H9 (cell line): Measurements from ENCODE around the gene GPRIN1. TPM values are rescaled to one million over a fixed set of nuclear protein-coding genes. Genes with fewer than 3 reads are reported as not detected.

Source experiments
- DNase-seq: peaks from one replicate; pipeline ENCODE4 v3.0.0-alpha.2; 2017
- H2AFZ ChIP-seq: one replicate; pipeline ENCODE4 v1.6.1; 2013; ENCODE audit warnings: mild to moderate bottlenecking, low read length, control low read depth, moderate library complexity
- H2AK5ac ChIP-seq: 2 replicates; pipeline ENCODE4 v1.6.1; 2013; ENCODE audit warnings: low read length, control low read depth, mixed read lengths; ENCODE audit not compliant: insufficient read length
- H2BK120ac ChIP-seq: one replicate; pipeline ENCODE4 v1.6.1; 2013; ENCODE audit warnings: low read depth, mild to moderate bottlenecking, low read length, control low read depth, inconsistent platforms; ENCODE audit not compliant: poor library complexity, severe bottlenecking
- H2BK12ac ChIP-seq: 2 replicates; pipeline ENCODE4 v1.6.1; 2013; ENCODE audit warnings: low read length, control low read depth, mixed read lengths, low read depth; ENCODE audit not compliant: insufficient read length
- H2BK15ac ChIP-seq: 2 replicates; pipeline ENCODE4 v1.6.1; 2013; ENCODE audit warnings: low read depth, low read length, control low read depth
- H2BK20ac ChIP-seq: one replicate; pipeline ENCODE4 v1.6.1; 2013; ENCODE audit warnings: low read depth, mild to moderate bottlenecking, low read length, control low read depth, inconsistent platforms; ENCODE audit not compliant: poor library complexity, severe bottlenecking
- H2BK5ac ChIP-seq: 2 replicates; pipeline ENCODE4 v1.6.1; 2013; ENCODE audit warnings: low read length, control low read depth, mixed read lengths; ENCODE audit not compliant: insufficient read length
- H3K14ac ChIP-seq: 2 replicates; pipeline ENCODE4 v1.6.1; 2013; ENCODE audit warnings: low read length, control low read depth; ENCODE audit not compliant: insufficient read depth
- H3K18ac ChIP-seq: 2 replicates; pipeline ENCODE4 v1.6.1; 2013; ENCODE audit warnings: low read depth, mild to moderate bottlenecking, mixed read lengths, low read length, control low read depth; ENCODE audit not compliant: insufficient read length
- H3K23ac ChIP-seq: 2 replicates; pipeline ENCODE4 v1.6.1; 2013; ENCODE audit warnings: low read length, control low read depth, mixed read lengths, low read depth; ENCODE audit not compliant: insufficient read length
- H3K23me2 ChIP-seq: 2 replicates; pipeline ENCODE4 v1.6.1; 2013; ENCODE audit warnings: low read depth, mild to moderate bottlenecking, mixed read lengths, low read length, control low read depth; ENCODE audit not compliant: insufficient read length, poor library complexity, severe bottlenecking
- H3K27ac ChIP-seq: 2 replicates; pipeline ENCODE4 v1.5.1; 2013; ENCODE audit warnings: low read length, control low read depth, mixed read lengths, low read depth; ENCODE audit not compliant: insufficient read length
- H3K27me3 ChIP-seq: 2 replicates; pipeline ENCODE4 v1.6.1; 2013; ENCODE audit warnings: low read length, control low read depth, inconsistent platforms; ENCODE audit not compliant: insufficient read depth
- H3K4ac ChIP-seq: 2 replicates; pipeline ENCODE4 v1.6.1; 2013; ENCODE audit warnings: low read depth, mild to moderate bottlenecking, control low read depth, inconsistent platforms, low read length, moderate library complexity
- H3K4me1 ChIP-seq: 2 replicates; pipeline ENCODE4 v1.6.1; 2013; ENCODE audit warnings: low read length, control low read depth, inconsistent platforms; ENCODE audit not compliant: insufficient read depth
- H3K4me2 ChIP-seq: 2 replicates; pipeline ENCODE4 v1.6.1; 2013; ENCODE audit warnings: low read length, control low read depth, mixed read lengths; ENCODE audit not compliant: insufficient read length, insufficient read depth
- H3K56ac ChIP-seq: 2 replicates; pipeline ENCODE4 v1.6.1; 2013; ENCODE audit warnings: low read depth, mild to moderate bottlenecking, mixed read lengths, low read length, control low read depth; ENCODE audit not compliant: insufficient read length
- H3K79me1 ChIP-seq: 2 replicates; pipeline ENCODE4 v1.6.1; 2013; ENCODE audit warnings: low read depth, mild to moderate bottlenecking, moderate library complexity, low read length, control low read depth, inconsistent platforms; ENCODE audit not compliant: insufficient read depth, poor library complexity, severe bottlenecking
- H3K79me2 ChIP-seq: 2 replicates; pipeline ENCODE4 v1.6.1; 2013; ENCODE audit warnings: low read length, control low read depth, inconsistent platforms; ENCODE audit not compliant: insufficient read depth
- H3K9ac ChIP-seq: 2 replicates; pipeline ENCODE4 v1.6.1; 2013; ENCODE audit warnings: low read length, control low read depth, mixed read lengths; ENCODE audit not compliant: insufficient read length; ENCODE audit errors: extremely low read depth
- H3K9me3 ChIP-seq: one replicate; pipeline ENCODE4 v1.6.1; 2013; ENCODE audit warnings: low read depth, low read length, inconsistent platforms; ENCODE audit not compliant: control insufficient read depth
- H3T11ph ChIP-seq: one replicate; pipeline ENCODE4 v1.6.1; 2013; ENCODE audit warnings: mild to moderate bottlenecking, low read length, control low read depth, inconsistent platforms
- H4K20me1 ChIP-seq: one replicate; pipeline ENCODE4 v1.6.1; 2013; ENCODE audit not compliant: control insufficient read depth, insufficient read length, insufficient read depth
- H4K5ac ChIP-seq: 2 replicates; pipeline ENCODE4 v1.6.1; 2013; ENCODE audit warnings: low read depth, mild to moderate bottlenecking, mixed read lengths, low read length, control low read depth; ENCODE audit not compliant: insufficient read length
- H4K8ac ChIP-seq: replicated peaks from 2 replicates; pipeline ENCODE4 v1.6.1; 2013; ENCODE audit warnings: low read length, control low read depth, mixed read lengths, low read depth; ENCODE audit not compliant: insufficient read length
- H4K91ac ChIP-seq: 2 replicates; pipeline ENCODE4 v1.6.1; 2013; ENCODE audit warnings: low read depth, mild to moderate bottlenecking, moderate library complexity, mixed read lengths, low read length, control low read depth; ENCODE audit not compliant: insufficient read length
- H3K27ac Mint-ChIP-seq, 3 experiments: 2 replicates in 2 of 3; 3 replicates in 1 of 3; pipeline ENCODE4 v1.8.0; 2020 to 2021; ENCODE audit warnings: mixed read lengths in 3 of 3, mild to moderate bottlenecking in 1 of 3, moderate library complexity in 1 of 3
- H3K27me3 Mint-ChIP-seq: 2 replicates; pipeline ENCODE4 v1.8.0; 2021; ENCODE audit warnings: low read depth, mild to moderate bottlenecking, moderate library complexity, mixed read lengths
- H3K36me3 Mint-ChIP-seq, 3 experiments: 2 replicates in 2 of 3; 3 replicates in 1 of 3; pipeline ENCODE4 v1.8.0; 2020 to 2021; ENCODE audit warnings: low read depth in 3 of 3, mixed read lengths in 3 of 3; ENCODE audit not compliant: insufficient read depth in 1 of 3
- H3K4me1 Mint-ChIP-seq, 2 experiments: 2 replicates each; pipeline ENCODE4 v1.8.0; 2020; ENCODE audit warnings: mixed read lengths in 2 of 2
- H3K4me3 Mint-ChIP-seq, 2 experiments: 2 replicates in 1 of 2; 3 replicates in 1 of 2; pipeline ENCODE4 v1.8.0; 2020 to 2021; ENCODE audit warnings: mild to moderate bottlenecking in 2 of 2, mixed read lengths in 2 of 2, moderate library complexity in 1 of 2
- H3K9me3 Mint-ChIP-seq, 2 experiments: 2 replicates in 1 of 2; 3 replicates in 1 of 2; pipeline ENCODE4 v1.8.0; 2020; ENCODE audit warnings: mild to moderate bottlenecking in 2 of 2, mixed read lengths in 2 of 2, moderate library complexity in 1 of 2
- CTCF ChIP-seq: fragments of 200-600 bp; sonication (generic); conservative IDR thresholded peaks from 3 replicates; pipeline ENCODE4 v1.8.0; 2021; ENCODE audit warnings: antibody characterized with exemption, mild to moderate bottlenecking
- WGBS: extraction: QIAGEN DNeasy Blood & Tissue Kit; methylation state at CpG from one replicate; pipeline ENCODE4 v1.1.7; 2013; ENCODE audit warnings: missing lambda C conversion rate, low lambda C conversion rate, mixed read lengths; ENCODE audit not compliant: insufficient read length; ENCODE audit errors: extremely low coverage; 5-methylcytosine and 5-hydroxymethylcytosine counted together
- total RNA-seq: library from RNA; stranded (reverse); gene quantifications from 2 replicates; pipeline ENCODE4 v1.2.1, GENCODE V29; 2021

GPRIN1 gene
- total RNA-seq, 1 experiment from 2014 or later = 10.8 TPM

GRCh38 chr5:176574297-176574591 is 35.7 kb downstream of the GPRIN1 start:
- Histone ChIP-seq H3T11ph (no peak overlapping the region), H3K18ac (no peak overlapping the region), H2BK120ac (no peak overlapping the region), H3K4me2 (no peak overlapping the region), H3K27me3 (no peaks in the 10 kb centered on the region), H3K79me2 (no peaks in the 10 kb centered on the region), H3K14ac (no peak overlapping the region), H3K79me1 (no peaks in the 10 kb centered on the region), H2BK12ac (no peak overlapping the region), H3K9me3 (no peaks in the 10 kb centered on the region), H4K8ac (no peak overlapping the region), H3K56ac (no peak overlapping the region), H2BK5ac (no peak overlapping the region), H3K23ac (no peak overlapping the region), H3K9ac (no peak overlapping the region), H2BK15ac (no peak overlapping the region), H3K4me1 (no peaks in the 10 kb centered on the region), H2AK5ac (no peak overlapping the region), H3K23me2 (no peaks in the 10 kb centered on the region), H2AFZ (no peak overlapping the region), H4K5ac (no peak overlapping the region), H4K91ac (no peak overlapping the region), H4K20me1 (no peaks in the 10 kb centered on the region), H3K27ac (no peak overlapping the region), H3K4ac (no peak overlapping the region), H2BK20ac (no peak overlapping the region)
- H3K27ac Mint-ChIP-seq = no peak overlapping the region
- no peak overlapping the region for H3K4me3 Mint-ChIP-seq
- DNase-seq = no peak
- peaks cover 43% of the 10 kb centered on the region for H3K27me3 Mint-ChIP-seq
- no peaks in the 10 kb centered on the region for H3K9me3 Mint-ChIP-seq
- H3K36me3 Mint-ChIP-seq = no peaks in the 10 kb centered on the region
- peaks cover 2 to 12% of the 10 kb centered on the region in 2 experiments; a peak in 3 of 4 replicates for H3K4me1 Mint-ChIP-seq
- WGBS = no CpG with 5 or more reads among the region's 10 CpGs
- TF ChIP-seq CTCF = peak; percentile 3; the same call in 1 of the 3 replicates
